Tibial nerve (tissue), 4 donors: ENCODE data around the gene NTM.

Experiments used
- EP300 ChIP-seq, 2 donors: sonication (generic); formaldehyde crosslinking; IDR thresholded peaks; one replicate each; pipeline ENCODE4 v1.6.1; 2017; ENCODE audit warnings: antibody characterized with exemption in 2 of 2, mild to moderate bottlenecking in 1 of 2
- POLR2A ChIP-seq, 2 donors: fragments of 450-650 bp; IDR thresholded peaks; one replicate each; pipeline ENCODE4 v1.6.1; 2017; ENCODE audit warnings: antibody characterized with exemption in 2 of 2, mild to moderate bottlenecking in 2 of 2, moderate library complexity in 2 of 2
- TF ChIP-seq, protein P1 (sequence below), 5 experiments: fragments of 200-600 bp in 3 of 5; fragments of 450-650 bp in 2 of 5; sonication (generic) in 3 of 5; IDR thresholded peaks; one replicate each; pipeline ENCODE4 v1.5.1; 2016 to 2019; ENCODE audit warnings: antibody characterized with exemption in 5 of 5, mild to moderate bottlenecking in 3 of 5, moderate library complexity in 2 of 5

DNA sequence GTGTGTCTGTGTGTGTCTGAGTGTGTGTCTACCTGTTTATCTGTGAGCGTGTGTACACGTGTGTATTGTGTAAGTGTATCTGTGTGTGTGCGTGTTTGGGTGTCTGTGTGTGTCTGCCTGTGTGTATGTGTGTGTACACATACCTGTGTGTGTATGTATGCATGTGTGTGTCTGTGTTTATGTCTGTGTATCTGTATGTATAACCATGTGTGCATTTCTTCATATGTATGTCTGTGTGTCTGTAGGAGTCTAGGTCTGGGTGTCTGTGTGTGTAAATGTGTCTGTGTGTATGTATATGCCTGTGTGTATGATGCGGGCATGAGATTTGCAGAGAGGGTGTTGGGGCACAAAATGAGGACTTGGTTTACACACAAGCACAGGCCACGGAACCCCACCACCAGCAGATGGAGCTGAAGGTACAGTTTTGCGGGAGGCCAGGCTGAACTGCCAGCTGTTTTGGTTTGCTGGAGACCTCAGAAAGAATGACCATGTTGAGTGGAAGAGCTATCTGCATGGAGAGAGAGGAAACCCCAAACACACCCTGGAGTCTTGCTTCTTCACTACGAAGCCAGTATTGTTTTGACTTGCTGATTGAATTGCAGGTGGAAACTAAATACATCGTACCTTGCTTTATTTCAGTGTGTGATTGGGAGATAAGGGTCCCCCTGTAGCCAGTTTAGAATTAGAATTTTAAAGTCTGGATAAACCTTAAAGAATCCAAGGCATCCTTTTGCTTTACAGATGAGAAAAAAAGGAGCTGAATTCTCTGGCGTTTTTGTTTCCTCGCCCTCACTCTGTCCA, 497.2 kb downstream of the NTM start:
- TF ChIP-seq, protein P1, sequence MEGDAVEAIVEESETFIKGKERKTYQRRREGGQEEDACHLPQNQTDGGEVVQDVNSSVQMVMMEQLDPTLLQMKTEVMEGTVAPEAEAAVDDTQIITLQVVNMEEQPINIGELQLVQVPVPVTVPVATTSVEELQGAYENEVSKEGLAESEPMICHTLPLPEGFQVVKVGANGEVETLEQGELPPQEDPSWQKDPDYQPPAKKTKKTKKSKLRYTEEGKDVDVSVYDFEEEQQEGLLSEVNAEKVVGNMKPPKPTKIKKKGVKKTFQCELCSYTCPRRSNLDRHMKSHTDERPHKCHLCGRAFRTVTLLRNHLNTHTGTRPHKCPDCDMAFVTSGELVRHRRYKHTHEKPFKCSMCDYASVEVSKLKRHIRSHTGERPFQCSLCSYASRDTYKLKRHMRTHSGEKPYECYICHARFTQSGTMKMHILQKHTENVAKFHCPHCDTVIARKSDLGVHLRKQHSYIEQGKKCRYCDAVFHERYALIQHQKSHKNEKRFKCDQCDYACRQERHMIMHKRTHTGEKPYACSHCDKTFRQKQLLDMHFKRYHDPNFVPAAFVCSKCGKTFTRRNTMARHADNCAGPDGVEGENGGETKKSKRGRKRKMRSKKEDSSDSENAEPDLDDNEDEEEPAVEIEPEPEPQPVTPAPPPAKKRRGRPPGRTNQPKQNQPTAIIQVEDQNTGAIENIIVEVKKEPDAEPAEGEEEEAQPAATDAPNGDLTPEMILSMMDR (IDR thresholded peaks at IDR 0.05) = peak; percentile 42 to 88 (median 76)
- TF ChIP-seq POLR2A (IDR thresholded peaks at IDR 0.05) (no peak), EP300 (IDR thresholded peaks at IDR 0.05) (no peak)
